NCI-H2081 (cell line): ENCODE measurements around the gene C1QTNF12.

Source experiments
- DNase-seq, 2 experiments: peaks; one replicate each; lab custom pipeline; 2025; lab: John Stamatoyannopoulos, UW

The C1QTNF12 gene

DNA sequence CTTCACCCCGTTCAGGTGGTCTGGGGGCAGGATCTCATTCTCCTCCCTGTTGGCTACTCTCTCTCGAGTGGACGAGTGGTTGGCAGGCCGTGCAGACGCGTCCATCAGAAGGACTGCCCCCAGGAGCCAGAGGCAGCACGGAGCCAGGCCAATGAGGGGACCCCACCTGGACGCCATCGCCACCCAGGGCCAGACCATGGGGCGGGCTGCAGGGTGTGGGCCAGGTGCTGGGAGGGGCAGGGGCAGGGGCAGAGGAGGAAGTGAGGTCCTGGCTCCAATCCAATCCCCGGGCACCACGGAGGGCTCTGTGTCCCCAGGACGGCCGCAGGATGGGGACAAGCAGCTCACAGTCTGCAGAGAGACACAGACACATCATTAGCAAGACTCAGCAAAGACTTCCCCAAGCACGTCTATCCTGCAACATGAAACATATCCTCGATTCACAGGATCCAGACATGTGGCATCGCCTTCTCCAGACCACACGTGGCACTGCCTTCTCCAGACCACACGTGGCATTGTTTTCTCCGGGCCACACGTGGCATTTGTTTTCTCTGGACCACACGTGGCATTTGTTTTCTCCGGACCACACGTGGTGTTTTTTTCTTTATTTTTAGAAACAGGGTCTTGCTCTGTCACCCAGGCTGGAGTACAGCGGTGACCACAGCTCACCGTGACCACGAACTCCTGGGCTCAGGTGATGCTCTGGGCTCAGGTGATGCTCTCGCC, 17.8 kb downstream of the C1QTNF12 start:
- DNase-seq, result no peak

DNA sequence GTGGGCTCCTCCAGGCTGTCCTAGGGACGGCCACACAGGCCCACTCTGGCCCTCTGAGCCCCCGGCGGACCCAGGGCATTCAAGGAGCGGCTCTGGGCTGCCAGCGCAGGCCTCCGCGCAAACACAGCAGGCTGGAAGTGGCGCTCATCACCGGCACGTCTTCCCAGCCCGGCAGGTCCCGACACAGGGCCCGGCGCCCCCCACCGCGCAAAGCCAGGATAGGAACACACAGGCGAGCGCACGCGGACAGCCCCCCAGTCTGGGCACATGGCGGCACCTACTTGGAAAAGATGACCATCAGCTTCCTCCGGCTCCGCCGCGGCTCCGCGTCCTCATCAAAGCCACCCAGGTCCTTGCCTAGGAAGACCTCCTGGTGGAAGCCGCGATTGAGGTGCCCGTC, 18.3 kb downstream of the C1QTNF12 start:
- no peak for DNase-seq

DNA sequence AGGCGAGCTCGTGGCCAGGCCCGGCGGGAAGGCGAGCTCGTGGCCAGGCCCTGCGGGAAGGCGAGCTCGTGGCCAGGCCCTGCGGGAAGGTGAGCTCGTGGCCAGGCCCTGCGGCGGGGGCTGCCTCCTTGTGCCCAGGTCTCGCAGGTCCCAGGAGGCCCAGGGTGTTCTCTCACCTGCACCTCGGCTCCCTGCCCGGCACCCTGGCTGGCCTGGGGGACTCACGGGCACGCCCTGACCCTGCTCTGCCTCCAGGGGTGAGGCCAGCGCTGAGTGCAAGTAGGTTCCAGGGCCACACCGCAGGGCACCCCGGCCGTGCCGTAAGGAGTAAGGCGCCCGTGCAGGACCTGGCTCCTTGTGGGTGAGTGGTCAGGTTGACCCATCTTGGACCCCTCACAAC, 19.1 kb downstream of the C1QTNF12 start:
- no peak for DNase-seq

DNA sequence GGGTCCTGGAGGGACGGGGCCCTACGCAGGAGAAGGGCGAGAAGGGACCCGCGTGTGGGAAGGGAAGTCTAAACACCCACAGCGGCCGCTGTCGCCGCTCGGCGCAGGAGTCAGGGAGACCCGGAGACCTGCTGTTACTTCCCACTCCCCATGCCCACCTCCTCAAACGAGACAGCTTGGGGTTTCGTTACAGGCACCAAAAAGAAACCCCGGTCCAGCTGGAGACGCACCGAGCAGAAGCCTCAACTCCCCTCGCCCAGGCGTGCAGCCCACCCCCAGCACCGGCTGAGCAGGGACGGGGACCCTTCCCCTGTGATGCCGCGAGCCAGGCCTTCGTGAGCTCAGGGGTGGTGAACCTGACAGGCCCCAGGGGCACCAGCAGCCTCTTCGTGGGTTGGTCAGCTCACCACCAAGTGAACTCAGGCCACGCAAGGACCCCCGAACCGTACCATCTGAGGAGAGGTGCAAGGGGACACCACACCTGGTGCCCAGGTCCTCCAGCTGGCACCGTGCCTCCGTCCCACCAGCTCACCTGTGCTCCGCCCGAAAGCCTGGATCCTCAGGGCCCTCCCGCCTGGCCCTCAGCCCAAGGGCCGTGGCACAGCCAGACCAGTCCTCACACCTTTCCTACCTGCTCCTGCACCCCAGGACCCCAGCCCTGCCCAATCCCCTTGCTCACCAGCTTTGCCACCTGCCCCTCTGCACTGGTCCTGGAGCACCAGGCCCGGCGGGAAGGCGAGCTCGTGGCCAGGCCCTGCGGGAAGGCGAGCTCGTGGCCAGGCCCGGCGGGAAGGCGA, 19.8 kb downstream of the C1QTNF12 start:
- no peak for DNase-seq

- no peak for DNase-seq
These were observed 20.6 kb downstream of the C1QTNF12 start for GRCh38 chr1:1225913-1226312.

DNA sequence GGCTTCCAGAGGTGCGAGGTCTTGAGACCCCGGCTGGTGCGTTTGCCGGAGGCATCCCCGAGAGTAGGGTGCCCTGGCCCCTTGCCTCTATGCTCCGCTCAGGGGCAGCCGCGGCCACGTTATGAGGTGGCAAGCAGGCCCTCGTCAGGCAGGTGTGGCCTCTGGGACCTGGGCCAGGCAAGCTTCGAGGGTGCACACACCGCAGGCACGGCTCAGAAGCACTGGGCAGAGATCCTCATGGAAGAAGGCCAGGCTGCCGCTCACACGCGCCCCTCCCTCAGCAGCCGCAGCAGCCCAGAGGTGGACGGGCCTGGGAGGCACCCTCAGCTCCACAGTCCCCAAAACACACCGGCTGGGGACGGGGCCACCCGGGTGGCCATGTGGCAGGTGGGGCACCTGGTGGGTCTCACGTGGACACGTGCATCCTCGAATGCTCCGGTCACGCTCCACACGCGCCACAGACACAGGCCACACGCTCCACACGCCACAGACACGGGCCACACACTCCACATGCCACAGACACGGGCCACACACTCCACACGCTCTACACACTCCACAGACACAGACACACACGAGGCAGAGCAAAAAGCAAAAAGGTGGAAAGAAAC, 21.2 kb downstream of the C1QTNF12 start:
- no peak for DNase-seq

DNA sequence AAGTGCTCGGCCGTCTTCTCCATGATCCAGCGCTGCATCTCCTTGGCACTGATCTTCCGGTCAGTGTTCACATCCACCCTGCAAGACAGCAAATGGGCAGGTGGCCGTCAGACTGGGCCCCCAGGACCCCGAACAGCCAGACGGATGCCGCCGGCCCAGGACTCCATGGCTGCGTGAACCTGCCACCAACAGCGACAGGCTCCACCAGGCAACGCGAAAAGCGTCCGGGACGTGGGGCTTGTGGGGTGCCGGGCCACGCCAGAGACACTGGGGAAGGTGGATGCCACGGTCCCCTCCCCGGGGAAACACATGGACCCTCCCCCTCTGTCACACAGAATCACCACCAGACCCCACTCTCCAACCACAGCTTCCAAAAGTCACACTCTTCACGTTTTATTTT, 22.6 kb downstream of the C1QTNF12 start:
- DNase-seq, result no peak

GRCh38 chr1:1223321-1223720, 23.2 kb downstream of the C1QTNF12 start:
- no peak for DNase-seq

- no peak for DNase-seq
These were observed 23.8 kb downstream of the C1QTNF12 start for GRCh38 chr1:1222575-1223225.

DNA sequence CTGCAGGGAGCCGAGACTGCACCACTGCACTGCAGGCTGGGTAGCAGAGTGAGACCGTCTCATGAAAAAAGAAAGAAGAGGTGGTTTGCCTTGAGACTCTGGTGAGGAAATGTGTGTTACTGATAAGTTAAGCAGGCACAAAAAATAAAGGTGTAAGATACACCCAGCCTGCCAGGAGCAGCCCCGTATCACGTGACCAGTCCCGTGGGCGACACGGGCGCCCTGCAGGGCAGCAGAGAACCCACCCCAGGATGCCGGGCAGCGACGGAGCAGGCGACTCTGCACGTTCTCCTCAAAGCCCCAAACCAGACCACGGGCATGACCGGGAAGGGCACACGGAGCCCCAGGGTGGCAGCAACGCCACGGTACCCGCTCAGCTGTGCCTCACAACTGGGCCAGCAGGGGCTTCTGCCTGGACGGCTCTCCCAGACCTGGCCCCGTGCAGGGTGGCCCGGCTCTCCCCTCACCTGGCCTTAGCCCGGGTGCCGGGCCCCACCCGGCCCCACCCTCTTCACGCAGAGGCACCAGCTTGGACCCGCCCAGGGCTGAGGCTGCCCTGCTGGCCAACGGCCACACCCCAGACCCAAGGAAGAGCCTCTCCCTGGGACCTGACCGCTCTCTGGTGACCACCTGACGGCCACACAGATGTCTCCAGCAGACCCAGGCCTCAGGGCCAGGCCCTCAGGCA, 24.5 kb downstream of the C1QTNF12 start:
- no peak for DNase-seq

DNA sequence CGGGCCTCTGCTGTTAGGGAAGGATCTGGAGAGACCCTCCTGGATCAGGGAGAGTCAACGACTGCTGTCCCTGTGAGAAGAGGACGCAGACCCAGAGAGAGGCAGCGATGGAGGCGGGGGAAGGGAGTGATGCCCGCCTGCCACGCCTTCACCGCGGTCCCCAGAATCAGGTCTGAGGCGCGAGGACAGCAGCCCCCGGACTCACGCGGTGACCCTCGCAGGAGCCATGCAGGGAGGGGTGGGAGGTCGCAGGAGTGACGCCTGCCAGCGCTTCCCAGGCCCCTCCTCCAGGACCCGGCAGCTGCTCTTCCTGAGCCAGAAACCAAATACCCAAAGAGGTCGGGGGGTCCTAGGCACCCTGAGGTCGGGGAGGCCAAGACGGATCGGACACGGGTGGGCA, 26.3 kb downstream of the C1QTNF12 start:
- no peak for DNase-seq

GRCh38 chr1:1219341-1219740, 27.2 kb downstream of the C1QTNF12 start:
- DNase-seq, result no peak

- DNase-seq, result no peak
These were observed 27.9 kb downstream of the C1QTNF12 start for GRCh38 chr1:1218524-1219200.

- no peak for DNase-seq
These were observed 28.6 kb downstream of the C1QTNF12 start for GRCh38 chr1:1217621-1218523.

DNA sequence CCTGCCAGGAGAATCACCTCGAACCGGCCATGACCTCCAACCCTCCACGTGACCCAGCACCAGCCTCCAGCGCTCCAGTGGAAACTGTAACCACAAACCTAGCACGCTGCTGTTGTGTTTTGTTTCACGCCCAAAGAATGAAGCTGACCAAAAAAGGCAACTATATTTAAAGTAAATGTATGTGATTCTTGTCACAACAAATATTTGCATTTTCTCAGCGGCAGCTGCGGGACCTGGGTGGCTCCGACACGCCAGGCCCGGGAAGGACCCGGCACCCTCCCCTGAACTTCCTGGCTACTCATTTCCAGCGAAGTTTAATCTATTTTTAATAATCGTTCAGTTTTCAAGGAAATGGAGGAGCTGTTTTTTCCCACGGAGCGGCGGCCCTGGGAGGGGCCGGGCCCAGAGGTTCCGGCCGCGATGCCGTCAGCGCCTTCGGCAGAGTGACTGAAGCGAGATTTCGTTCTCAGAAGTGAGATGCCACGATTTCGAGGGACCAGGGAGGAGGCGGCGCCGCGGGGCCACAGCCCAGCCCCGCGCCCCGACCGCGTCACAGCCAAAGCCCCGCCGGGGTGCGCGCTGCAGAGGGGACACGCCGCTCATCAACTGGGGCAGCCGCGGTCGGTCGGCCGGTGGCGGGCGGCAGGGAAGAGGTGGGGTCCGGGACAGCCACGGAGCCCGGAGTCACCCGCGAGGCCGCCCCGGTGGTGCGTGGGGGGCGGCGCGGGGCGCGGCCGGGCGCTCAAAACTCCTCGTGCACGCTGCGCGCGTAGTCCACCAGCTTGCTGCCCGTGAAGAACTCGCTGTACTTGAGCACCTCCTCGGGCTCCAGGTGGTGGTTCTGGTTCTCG, 29.5 kb downstream of the C1QTNF12 start:
- DNase-seq, result no peak

DNA sequence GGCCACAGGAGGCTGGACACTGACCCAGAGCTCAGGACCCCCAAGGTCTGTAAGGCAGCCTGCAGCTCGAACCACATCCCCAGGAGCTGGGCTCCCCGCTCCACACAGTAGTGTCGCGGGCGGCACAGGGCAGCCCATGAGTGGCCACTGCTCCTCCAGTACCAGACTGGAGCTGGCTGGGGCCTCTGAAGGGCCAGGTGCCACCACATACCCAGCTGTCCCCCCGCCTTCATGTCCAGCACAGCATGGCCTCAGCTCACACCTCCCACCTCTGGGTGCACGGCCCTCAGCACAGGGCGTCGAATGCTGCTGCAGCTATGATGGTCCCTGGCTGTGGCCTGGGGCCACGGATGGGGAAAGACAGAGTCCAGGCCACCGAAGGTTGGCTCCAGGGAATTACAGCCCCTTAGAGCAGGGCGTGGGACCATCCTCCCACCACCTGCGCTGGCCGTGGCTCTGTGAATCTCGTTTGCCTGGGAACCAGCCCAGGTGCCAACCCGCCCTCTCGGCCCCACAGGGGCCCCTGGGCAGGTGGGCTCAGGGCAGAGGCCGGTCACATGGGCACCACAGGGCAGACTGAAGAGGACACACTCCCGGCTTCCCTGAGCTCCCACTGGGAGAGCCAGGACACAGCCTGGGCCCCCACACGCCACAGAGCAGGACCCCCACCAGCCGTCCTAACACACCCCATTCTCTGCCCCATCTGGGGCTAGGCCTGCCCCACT, 30.5 kb downstream of the C1QTNF12 start:
- no peak for DNase-seq

DNA sequence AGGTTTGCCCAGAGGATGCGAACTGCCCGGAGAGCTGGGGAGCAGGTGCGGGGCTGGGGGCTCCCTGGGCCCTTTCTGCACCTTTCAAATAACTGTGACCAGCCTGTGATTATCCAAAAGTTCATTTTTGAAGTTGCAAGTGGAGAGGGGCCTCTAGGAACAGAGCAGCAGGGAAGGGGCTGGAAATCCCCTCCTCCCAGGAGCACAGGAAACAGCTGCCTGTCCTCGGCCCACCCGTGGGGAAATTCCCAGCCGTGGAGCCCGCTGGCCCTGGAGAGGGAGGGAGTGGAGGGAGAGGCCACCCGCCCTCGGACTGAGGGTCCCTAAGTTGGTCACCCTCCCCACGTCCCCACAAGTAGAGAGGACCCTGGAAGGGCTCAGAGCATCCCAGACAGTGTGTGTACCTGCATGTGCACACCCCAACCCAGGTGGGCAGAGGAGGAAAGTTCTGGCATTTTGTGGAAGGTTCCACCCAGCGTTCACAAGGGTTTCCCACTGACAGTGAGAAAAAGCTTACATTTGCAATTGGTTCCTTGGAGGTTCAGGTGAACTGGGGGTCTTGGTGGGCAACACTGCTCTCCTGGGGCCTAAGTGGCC, 31.3 kb downstream of the C1QTNF12 start:
- no peak for DNase-seq
